ENCODE measurements around the gene RACGAP1.
A peak's percentile ranks its signal among the peaks of the same experiment; 100 is the strongest.

The RACGAP1 gene

DNA sequence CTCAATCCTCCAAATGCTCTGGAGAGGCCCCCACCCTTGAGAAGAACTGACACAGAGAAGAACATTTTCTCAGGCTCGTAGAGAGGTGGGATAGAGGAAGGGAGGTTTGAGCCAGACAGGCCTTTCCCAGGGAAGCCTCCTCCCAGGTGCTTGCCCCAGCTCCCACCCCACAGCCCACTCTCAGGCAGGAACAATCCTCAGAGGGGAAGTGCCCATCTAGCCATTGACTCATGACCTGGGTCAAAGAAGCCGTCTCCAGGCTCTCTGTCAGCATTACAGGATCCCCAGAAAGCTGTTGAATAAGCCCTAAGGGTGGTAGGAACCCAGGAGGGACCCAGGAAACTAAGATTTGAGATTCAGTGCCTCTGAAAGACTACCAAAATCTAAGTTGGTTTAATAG lies 48.7 kb downstream of the RACGAP1 start:
- TF ChIP-seq, protein P1, sequence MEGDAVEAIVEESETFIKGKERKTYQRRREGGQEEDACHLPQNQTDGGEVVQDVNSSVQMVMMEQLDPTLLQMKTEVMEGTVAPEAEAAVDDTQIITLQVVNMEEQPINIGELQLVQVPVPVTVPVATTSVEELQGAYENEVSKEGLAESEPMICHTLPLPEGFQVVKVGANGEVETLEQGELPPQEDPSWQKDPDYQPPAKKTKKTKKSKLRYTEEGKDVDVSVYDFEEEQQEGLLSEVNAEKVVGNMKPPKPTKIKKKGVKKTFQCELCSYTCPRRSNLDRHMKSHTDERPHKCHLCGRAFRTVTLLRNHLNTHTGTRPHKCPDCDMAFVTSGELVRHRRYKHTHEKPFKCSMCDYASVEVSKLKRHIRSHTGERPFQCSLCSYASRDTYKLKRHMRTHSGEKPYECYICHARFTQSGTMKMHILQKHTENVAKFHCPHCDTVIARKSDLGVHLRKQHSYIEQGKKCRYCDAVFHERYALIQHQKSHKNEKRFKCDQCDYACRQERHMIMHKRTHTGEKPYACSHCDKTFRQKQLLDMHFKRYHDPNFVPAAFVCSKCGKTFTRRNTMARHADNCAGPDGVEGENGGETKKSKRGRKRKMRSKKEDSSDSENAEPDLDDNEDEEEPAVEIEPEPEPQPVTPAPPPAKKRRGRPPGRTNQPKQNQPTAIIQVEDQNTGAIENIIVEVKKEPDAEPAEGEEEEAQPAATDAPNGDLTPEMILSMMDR (IDR thresholded peaks at IDR 0.05; ENCODE audit: control insufficient read depth, insufficient read depth, low read depth, low read length, missing control alignments), result no peak

DNA sequence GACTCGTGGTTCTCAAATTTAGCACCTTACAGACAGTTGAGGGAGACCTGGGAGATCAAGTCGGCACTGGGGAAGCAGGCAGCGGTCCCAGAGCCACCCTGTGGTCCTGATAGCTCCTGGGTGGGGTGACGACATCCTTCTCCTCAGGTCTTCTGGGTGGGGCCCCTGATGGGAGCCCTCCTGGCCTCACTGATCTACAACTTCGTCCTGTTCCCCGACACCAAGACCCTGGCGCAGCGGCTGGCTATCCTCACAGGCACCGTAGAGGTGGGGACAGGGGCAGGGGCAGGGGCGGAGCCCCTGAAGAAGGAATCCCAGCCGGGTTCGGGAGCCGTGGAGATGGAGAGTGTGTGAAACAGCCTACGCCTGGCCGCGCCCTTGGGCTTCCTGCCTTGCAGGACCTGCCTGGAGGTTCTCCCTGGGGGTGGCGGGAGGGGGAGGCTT lies 50.0 kb downstream of the RACGAP1 start:
- TF ChIP-seq, protein P1 (IDR thresholded peaks at IDR 0.05; ENCODE audit: control insufficient read depth, insufficient read depth, low read depth, low read length, missing control alignments), result no peak
- DNase-seq (ENCODE audit: low read depth), result no peak
- H3K4me3 ChIP-seq (ENCODE audit: control insufficient read depth, low read depth, low read length), result no peak overlapping the region

More for the DNA sequence above, 48.7 kb downstream of the RACGAP1 start:
- no peak for DNase-seq (ENCODE audit: low read depth)
- no peak overlapping the region for H3K4me3 ChIP-seq (ENCODE audit: control insufficient read depth, low read depth, low read length)

GRCh38 chr12:49974677-49975317 lies 50.5 kb downstream of the RACGAP1 start:
- TF ChIP-seq, protein P1 (IDR thresholded peaks at IDR 0.05; ENCODE audit: control insufficient read depth, insufficient read depth, low read depth, low read length, missing control alignments), result no peak
- no peak overlapping the region for H3K4me3 ChIP-seq (ENCODE audit: control insufficient read depth, low read depth, low read length)
- no peak for DNase-seq (ENCODE audit: low read depth)

GRCh38 chr12:49974231-49974675 lies 51.0 kb downstream of the RACGAP1 start:
- DNase-seq (ENCODE audit: low read depth), result no peak
- TF ChIP-seq, protein P1 (IDR thresholded peaks at IDR 0.05; ENCODE audit: control insufficient read depth, insufficient read depth, low read depth, low read length, missing control alignments), result peak; percentile 83
- H3K4me3 ChIP-seq (ENCODE audit: control insufficient read depth, low read depth, low read length), result no peak overlapping the region

DNA sequence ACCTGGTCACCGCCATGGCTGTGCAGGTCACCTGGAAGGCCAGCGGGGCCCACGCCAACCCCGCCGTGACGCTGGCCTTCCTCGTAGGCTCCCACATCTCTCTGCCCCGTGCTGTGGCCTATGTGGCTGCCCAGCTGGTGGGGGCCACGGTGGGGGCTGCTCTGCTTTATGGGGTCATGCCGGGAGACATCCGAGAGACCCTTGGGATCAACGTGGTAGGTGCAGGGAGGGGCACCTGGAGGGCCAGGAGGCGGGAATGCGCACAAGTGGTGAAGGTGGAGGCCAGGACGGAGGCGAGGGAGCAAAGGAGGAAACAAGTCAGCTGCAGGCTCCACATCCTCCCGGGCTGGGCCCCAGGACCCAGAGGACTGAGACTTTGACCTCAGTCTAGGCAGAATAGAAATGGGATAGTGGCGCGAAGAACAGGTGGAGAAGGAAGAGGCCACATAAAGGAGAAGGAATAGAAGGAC lies 51.9 kb downstream of the RACGAP1 start:
- TF ChIP-seq, protein P1 (IDR thresholded peaks at IDR 0.05; ENCODE audit: control insufficient read depth, insufficient read depth, low read depth, low read length, missing control alignments), result no peak
- DNase-seq (ENCODE audit: low read depth), result no peak
- no peak overlapping the region for H3K4me3 ChIP-seq (ENCODE audit: control insufficient read depth, low read depth, low read length)

DNA sequence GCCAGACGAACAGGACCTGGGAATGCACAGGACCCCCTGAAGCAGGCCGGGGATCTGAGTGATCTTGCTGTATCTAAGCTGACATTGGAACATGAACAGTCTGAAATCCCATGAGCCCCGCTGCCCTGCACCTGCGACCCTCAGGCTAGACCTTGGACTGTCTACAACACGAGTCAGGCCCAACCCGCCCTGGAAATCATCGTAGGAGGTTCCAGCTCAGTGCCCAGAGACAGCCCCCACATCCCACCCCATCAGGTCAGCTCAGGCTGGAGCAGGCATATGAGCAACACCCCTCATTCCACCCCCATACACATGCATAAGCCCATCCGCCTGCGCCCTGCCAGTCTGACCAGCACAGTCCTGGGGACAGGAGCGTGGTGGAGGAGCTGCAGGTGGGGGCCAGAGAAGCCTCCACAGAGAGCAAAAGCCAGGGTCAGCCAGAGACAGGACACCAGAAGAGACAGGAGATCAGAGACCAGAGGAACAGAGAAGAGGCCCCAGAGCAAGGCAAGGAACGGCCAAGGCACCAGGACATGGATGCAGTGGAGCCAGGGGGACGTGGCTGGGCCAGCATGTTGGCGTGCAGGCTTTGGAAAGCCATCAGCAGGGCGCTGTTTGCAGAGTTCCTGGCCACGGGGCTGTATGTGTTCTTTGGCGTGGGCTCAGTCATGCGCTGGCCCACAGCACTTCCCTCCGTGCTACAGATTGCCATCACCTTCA lies 52.5 kb downstream of the RACGAP1 start, which contains the start of gene AQP6:
AQP6 (plus strand) TSS at position 307 of the 720 bp plus-strand sequence; CDS start at position 534, 227 bp downstream.
- H3K4me3 ChIP-seq (ENCODE audit: control insufficient read depth, low read depth, low read length), result no peak within 1 kb of the TSS
- TF ChIP-seq, protein P1 (IDR thresholded peaks at IDR 0.05; ENCODE audit: control insufficient read depth, insufficient read depth, low read depth, low read length, missing control alignments), result no peak
- DNase-seq (ENCODE audit: low read depth), result no peak

Data from AG09309 (cell line).